NCI-H226 (cell line): Measurements from ENCODE around the gene PXN.
"Not testable (repeated sequence)": the region's sequence is repeated elsewhere in the genome, so short reads cannot be mapped to it uniquely, and the experiment has no call there.

ENCODE experiments used
- DNase-seq: peaks from one replicate; pipeline ENCODE4 v3.0.0-alpha.2; 2015

The PXN gene

GRCh38 chr12:120239776-120240494 is 25.6 kb downstream of the PXN start:
- no peak for DNase-seq

- DNase-seq = no peak
Measured at GRCh38 chr12:120238839-120239445, 26.6 kb downstream of the PXN start.

GRCh38 chr12:120238217-120238616 is 27.3 kb downstream of the PXN start:
- no peak for DNase-seq

- peak; percentile 80 for DNase-seq
Measured at GRCh38 chr12:120237360-120238171, 28.0 kb downstream of the PXN start.

GRCh38 chr12:120236809-120237208 is 28.7 kb downstream of the PXN start:
- not testable (repeated sequence) for DNase-seq

GRCh38 chr12:120235369-120236323 is 29.9 kb downstream of the PXN start:
- DNase-seq = no peak

GRCh38 chr12:120234643-120235368 is 30.7 kb downstream of the PXN start:
- peak; percentile 65 for DNase-seq

- DNase-seq = peak; percentile 96
Measured at GRCh38 chr12:120231316-120232011, 34.1 kb downstream of the PXN start.

GRCh38 chr12:120230974-120231315 is 34.6 kb downstream of the PXN start:
- no peak for DNase-seq

- peak; percentile 95 for DNase-seq
Measured at GRCh38 chr12:120230326-120230973, 35.1 kb downstream of the PXN start.

- DNase-seq = peak; percentile 84
Measured at GRCh38 chr12:120229487-120230325, 35.8 kb downstream of the PXN start.

- peak; percentile 74 for DNase-seq
Measured at GRCh38 chr12:120229071-120229486, 36.5 kb downstream of the PXN start.

- peak; percentile 61 for DNase-seq
Measured at GRCh38 chr12:120228291-120229070, 37.0 kb downstream of the PXN start.

GRCh38 chr12:120228041-120228290 is 37.6 kb downstream of the PXN start:
- DNase-seq = no peak

GRCh38 chr12:120227233-120228040 is 38.1 kb downstream of the PXN start:
- DNase-seq = no peak

- DNase-seq = peak; percentile 42
Measured at GRCh38 chr12:120225852-120226640, 39.5 kb downstream of the PXN start.

GRCh38 chr12:120225200-120225558 is 40.4 kb downstream of the PXN start:
- no peak for DNase-seq
